Stimulated activated naive CD4-positive, alpha-beta T cell treated with Interleukin-2 at 50 U/mL for 16 hours (primary cell): Measurements from ENCODE around the gene ALG10.
"Not testable (repeated sequence)": the region's sequence is repeated elsewhere in the genome, so short reads cannot be mapped to it uniquely, and the experiment has no call there.

ENCODE experiments used
- DNase-seq: peaks from one replicate; lab custom pipeline; 2025; lab: John Stamatoyannopoulos, UW

ALG10 gene, protein sequence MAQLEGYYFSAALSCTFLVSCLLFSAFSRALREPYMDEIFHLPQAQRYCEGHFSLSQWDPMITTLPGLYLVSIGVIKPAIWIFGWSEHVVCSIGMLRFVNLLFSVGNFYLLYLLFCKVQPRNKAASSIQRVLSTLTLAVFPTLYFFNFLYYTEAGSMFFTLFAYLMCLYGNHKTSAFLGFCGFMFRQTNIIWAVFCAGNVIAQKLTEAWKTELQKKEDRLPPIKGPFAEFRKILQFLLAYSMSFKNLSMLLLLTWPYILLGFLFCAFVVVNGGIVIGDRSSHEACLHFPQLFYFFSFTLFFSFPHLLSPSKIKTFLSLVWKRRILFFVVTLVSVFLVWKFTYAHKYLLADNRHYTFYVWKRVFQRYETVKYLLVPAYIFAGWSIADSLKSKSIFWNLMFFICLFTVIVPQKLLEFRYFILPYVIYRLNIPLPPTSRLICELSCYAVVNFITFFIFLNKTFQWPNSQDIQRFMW

DNA sequence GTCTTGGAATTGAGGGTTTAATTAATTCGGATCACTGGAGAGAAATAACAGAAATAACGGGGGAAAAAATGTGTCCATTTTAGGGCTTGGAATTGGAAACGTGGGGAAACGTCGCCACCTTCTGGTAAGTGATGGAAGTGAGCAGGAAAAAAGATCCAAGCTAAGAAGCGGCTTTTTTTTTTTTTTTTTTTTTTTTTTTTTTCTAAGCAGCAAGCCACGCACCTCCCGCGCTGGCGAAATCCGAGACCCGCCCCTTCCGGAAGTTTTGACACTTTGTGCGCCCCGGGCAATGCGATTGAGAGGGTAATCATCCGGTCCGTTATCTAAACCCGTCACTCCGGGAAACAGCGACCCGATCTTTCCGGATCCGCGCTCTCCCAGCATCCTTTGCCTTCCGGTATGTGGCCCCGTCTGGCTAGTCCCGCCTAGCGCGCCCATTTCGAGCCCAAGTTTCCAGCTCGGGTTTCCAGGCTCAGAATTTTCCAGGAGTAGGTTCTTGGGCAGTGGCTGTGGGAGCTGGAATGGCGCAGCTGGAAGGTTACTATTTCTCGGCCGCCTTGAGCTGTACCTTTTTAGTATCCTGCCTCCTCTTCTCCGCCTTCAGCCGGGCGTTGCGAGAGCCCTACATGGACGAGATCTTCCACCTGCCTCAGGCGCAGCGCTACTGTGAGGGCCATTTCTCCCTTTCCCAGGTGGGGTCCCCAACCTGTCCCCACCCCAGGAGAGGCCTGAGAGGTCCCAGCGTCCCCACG is at the start of gene ALG10:
ALG10 (plus strand) TSS at position 418 of the 752 bp plus-strand sequence; CDS start at position 522, 104 bp downstream.
- peak; percentile 96 for DNase-seq

DNA sequence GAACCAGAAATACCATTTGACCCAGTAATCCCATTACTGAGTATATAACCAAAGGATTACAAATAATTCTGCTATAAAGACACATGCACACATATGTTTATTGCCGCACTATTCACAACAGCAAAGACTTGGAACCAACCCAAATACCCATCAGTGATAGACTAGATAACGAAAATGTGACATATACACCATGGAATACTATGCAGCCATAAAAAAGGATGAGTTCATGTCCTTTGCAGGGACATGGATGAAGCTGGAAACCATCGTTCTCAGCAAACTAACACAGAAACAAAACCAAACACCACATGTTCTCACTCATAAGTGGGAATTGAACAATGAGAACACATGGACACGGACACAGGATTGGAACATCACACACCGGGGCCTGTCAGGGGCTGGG is 49.4 kb upstream of the ALG10 start:
- DNase-seq: not testable (repeated sequence)

DNA sequence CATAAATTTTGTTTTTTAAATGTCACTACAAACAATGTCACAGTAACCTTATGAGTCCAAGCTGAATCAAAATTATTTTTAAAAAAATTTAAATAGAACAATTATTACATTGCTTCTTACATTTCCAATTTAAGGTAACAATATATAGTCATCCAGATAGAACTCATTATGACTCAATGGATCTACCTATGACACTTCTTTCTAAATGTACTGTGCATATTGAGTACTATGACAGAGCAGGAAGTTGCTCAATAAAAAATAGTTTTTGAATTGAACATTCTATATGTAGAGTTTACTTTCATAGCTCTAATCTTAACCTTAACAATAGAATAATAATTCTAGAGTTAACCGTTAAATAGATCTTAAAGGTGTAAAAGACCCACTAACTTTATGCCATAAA is 44.4 kb upstream of the ALG10 start:
- no peak for DNase-seq

DNA sequence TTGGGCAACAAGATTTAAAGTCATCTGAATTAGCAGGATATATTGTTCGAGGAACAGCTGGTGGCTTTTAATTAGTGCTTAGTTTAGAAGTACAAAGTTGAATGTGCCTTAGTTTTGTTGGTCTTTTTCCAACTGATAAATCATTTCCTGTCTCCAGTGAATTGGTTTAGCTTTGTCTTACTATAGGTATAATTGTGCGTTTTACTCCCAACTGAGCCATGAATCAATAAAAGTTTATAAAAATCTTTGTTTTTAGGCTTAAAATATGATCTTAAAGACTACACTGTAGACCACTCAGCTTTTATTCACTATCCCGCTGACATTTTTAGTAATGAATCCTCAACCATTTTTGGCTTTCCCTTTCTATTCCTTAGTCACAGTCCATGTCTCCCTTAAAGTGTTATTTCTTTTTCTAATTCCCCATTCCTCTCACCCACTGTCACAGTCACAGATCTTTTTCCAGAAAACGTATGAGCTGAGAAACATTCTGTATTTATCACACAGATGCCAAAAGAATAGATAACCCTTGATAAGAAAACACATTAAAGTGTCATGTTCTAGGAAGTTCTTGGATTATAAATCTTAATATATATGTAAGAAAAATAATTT is 34.0 kb upstream of the ALG10 start:
- DNase-seq: no peak

DNA sequence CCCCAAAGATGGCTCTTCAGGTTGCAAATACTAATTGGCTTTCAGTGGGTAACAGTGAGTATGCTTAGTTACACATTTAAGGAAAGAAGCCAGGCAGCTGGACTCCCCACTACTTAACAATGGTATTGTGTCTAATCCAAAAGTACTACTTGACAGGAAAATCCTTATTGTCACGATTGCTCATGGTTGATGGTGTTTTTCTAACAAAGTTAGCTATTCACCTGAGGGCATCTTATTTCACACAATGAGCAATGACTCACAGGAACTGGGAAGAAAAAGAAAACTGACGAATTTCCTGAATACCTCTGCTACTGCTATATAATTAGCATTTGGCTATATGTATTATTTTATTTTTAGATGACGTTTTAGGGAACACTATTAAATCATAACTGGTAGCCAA is 33.4 kb upstream of the ALG10 start:
- no peak for DNase-seq

DNA sequence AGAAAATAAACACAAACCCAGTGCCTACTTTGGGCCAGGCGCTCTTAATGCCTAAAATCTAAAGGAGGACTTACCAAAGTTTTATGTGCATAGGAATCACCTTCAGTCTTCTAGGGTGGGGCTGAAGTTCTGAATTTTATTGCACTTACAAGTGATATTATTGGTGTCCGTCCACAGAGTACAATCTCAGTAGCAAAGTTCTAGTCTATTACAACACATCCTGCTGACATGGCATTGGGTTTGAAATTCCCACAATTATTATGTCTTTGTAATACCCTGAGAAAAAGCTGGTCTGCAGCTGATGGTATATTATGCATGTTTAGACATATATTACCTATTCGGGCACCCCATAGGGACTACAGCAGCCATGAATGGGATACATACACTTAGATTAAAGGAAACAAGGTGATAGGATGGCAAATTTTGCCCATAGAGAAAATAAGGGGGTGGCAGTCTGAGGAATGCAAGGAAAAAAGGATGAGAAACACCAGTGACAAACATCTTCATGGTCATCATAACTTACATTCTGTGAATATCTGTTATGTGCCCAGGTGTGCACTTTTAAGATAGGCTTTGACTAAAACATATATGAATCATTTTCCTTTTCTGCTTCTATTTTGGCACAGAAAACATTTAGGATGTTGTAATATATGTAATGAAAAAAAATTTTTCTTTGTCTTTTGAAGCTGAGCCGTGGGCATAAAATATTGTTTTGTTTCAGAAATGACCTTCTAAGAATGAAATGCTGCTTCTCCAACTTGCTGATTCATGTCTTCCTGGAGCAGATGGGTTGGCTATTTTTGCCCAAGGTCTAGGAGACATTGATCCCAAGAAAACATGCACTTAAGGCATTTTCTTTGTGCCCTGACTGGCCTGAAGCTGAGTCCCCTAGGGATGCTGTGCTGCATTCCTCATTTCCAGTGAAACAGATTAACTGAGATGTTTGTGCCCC is 27.2 kb upstream of the ALG10 start:
- no peak for DNase-seq

DNA sequence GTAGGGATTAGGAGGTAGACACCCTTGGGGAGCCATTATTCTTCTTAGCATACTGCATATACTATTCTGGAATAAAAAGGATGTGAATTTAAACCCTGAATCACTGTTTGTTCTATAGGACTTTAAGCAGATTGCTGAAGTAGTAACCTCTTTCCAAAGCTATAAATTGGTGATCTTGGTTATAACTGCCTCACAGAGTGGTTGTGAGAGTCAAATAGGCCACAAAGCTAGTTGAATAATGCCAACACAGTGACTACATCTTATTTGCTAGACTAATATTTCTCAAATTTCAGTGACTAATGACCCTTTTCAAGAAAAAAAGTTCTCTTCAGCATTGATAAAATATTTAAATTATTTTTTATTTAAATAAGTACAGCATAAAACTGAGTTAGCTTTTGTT is 13.5 kb upstream of the ALG10 start:
- not testable (repeated sequence) for DNase-seq

DNA sequence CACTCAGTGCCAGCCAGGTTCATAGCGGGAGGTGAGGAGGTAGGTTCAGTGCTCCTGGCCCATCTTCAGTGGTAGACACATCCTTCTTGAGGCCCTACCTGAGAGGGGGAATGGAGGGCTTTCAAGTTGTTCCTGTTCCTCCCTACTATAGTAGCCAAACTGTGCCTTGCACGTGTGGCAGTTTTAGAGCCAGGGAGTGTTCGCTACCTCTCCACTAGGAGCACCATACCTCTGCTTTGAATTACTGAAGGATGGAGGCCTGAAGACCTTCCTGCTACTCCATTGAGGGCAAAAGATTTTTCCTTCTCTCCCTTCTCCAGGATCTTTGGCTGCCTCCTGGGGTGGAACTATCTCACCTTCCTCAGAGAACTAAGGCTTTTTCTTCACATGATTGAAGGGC is 5.9 kb upstream of the ALG10 start:
- DNase-seq: no peak

DNA sequence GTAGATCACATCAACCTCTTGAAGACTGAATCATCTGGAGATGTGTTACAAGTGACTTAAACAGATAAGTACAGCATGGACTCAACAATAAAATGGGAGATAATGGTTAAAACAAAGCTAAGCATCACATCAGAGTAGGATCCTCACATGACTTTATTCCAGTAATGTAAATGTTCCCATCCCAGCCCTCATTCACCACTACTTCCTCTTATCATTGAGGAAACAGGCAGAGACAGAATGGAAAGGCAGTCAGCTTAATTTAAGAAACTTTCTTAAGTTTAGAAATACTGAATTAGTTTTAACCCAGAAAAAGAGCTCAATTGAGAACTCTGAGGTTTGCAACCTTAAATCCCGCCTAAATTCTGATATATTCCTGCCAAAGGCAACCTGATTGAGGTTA is 1.2 kb upstream of the ALG10 start:
- DNase-seq: no peak

DNA sequence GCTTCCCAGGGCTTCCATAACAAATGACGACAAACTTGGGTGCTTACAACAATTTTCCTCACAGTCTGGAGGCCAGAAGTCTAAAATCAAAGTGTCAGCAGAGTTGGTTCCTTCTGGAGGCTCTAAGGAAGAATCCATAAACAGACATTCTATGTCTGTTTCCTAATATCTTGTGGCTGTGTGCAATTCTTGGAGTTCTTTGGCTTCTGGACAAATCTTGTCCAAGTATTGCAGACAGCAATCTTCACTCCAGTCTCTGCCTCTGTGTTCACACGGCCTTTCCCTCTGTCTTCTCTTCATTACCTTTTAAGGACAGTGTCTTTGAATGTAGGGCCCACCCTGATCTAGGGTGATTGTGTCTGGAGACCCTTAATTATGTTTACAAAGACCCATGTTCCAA is 5.4 kb downstream of the ALG10 start:
- not testable (repeated sequence) for DNase-seq

DNA sequence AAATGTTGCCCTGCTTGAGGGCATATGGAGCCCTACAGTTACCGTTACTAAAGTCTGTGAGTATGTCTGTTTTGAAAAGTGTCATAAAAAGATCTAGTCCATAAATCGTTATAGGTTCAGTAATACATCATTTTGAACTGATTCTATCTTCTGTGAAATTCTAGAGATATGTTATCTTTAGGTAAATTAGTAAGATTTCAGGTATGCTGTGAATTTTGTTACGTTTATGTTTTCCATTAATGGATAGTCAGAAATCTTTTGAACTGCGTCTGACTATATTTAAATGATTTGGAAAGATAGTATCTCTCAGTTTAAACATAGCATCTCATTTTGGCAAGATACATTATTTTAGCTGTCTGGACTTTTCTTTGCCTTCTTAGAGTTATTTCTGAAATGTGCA is 8.3 kb downstream of the ALG10 start:
- no peak for DNase-seq

DNA sequence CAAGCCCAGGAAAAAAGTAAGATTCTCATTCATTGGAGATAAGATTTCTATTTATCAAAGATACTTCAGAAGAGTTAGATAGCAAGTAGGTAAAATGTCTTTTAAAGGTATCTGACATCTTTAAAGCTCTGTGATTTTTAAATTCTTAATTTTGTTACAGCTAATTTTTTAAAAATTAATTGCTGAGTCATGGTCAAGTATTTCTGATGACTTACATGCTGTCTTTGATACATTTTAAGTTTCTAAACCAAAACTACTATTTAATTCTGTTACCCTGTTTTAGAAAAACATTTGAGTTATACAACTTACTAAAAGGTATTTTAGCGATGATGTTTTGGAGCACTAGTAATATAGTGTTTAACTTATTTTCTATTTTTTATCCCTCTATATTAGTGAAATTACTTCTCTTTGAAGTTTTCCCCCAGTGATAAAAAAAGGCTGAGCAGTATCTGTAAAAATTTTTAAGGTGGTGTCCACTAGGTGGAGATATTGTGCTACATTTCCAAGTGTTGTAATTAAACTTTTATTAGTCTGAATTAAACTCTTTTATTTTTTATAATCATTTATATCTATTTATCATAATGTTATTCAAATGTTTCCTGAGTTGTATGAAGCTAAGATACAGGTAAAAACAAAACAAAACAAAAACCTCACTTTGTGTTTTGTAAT is 11.5 kb downstream of the ALG10 start:
- no peak for DNase-seq

DNA sequence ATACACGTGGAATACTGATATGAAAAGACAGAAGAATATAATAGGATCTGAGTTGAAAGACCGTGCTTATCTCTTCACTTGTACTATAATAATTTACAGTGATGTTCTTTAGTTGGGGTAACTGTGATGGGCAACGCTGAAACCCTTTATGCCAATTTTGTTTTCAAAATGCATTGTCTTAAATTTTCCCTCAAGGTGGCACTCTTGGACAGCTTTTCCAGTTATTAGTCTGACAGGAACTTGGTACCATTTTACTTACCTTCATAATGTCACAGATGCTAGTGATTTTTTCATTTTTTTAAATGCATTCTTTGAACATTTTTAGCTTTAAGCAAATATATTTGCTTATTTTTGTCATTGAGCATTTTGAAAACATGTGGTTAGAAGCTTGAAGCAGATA is 16.1 kb downstream of the ALG10 start:
- DNase-seq: not testable (repeated sequence)

DNA sequence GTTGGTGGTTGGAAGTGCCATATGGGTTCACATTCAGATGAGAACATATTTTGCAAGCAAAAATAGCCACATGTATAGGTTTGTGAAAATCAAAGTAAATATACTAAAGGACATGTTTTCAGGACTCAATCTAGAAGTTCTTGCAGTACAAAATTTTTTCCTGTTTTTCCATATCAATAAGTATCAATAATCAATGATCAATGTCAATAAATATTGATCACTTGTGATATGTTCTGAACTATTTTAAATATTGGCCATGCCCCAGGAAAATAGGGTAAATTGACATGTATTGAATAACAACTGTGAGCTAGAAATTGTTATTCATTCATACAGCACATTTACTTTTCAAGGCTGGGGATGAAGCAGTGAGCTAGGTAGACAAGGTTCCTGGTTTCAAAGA is 24.3 kb downstream of the ALG10 start:
- no peak for DNase-seq

DNA sequence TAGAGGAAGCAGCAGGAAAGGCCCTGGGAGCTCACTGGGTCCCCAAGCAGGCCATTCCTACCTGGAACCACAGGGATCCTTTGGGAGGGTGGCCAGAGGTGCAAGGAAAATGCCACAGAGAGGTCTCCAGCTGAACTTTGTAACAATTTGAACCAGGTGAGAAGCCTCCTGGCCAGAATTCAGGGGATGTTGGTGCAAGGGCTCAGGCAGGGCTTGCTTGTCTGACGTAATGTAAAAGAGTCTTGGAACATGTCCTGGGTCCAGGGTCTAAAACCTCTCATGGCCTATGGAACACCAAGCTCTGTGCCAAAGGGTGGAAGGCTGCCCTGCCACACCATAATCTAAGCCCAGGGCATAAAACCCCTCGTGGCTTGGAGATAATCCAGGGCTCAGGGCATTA is 25.6 kb downstream of the ALG10 start:
- not testable (repeated sequence) for DNase-seq

DNA sequence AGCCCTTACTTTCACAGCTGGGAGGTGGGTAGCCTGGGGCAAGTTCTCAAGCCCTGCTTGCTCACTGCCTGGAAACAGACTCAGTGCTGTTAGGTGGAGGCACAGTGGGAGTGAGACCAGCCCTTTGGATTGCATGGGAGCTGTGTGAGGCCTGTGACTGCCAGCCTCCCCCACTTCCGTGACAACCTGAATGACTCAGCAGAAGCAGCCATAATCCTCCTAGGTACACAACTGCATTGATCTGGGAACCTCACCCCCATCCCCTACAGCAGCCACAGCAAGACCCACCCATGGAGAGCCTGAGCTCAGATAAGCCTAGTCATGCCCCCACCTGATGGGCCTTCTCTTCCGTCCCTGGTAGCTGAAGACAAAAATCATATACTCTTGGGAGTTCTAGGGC is 26.4 kb downstream of the ALG10 start:
- no peak for DNase-seq

DNA sequence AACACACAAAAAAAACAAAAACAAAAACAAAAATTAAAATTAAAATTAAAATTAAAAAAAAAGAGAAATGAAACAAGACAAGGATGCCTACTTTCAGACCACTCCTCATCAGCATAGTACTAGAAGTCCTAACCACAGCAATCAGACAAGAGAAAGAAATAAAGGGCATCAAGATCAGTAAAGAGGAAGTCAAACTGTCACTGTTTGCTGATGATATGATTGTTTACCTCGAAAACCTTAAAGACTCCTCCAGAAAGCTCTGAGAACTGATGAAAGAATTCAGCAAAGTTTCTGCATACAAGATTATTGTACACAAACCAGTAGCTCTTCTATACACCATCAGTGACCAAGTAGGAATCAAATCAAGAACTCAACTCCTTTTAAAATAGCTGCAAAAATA is 29.2 kb downstream of the ALG10 start:
- no peak for DNase-seq

DNA sequence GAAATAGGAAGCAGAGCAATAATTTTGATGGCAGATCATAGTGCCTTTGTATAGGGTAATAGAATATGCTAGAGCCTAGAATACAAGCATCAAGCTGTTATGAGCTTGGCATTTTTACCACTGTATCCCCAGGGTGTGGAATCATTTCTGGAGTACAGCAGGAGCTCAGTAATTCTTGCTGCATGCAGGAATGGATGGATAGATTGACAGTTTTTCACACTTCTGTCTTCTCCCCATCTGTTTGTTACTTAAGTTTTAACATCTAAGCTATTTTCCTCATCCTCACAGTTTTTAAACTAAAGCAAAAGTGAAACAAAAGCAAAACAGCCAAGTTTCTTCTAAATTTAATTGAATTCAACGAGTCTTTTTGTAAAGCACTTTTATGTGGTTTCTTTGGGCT is 32.6 kb downstream of the ALG10 start:
- DNase-seq: no peak
